HG02852 (cell line): Measurements from ENCODE around the gene PRDM10.
A peak's percentile ranks its signal among the peaks of the same experiment; 100 is the strongest.
"Not testable (repeated sequence)": the region's sequence is repeated elsewhere in the genome, so short reads cannot be mapped to it uniquely, and the experiment has no call there.

Experiments used
- ATAC-seq: cut with Tn5 transposase; IDR thresholded peaks from one replicate; pipeline ENCODE4 v1.9.1; 2021; ENCODE audit warnings: mild to moderate bottlenecking, moderate library complexity; ENCODE audit not compliant: unreplicated experiment

Gene PRDM10

DNA sequence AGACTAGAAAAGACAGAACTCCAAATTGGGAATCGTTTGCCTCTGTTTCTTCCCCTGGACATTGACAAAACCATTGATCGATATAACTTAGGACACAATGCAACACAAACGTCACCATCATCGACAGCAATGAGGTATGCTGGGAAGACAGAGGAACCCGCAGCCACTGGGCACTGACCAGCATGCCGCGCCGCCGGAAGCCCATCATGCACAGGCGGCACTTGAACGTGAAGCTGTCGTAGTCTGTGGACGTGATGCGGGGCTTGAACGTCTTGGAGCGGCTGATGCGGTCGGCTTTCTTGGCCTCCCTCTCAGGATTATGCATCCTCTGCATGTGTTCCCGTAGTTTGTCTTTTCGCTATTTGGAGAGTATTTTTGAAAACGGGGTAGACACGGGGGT lies 84.3 kb downstream of the PRDM10 start:
- ATAC-seq = no peak

DNA sequence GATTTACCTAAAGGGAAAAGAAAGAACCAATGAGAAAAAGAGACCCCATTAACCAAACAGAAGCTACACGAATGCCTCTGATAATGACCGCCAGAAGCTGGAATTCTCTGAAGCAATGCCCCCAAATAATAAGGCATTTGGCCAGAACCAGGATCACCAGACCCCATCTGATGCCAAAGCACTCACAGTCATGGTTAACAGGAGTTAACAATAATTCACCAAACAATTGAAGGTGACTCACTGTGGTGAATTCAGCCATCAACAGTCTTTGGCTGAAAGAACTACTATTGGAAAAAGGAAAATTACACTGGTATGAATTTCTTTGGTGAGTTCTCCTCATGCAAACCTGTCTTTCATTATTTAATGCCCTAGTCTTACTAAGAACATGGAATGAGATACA lies 85.4 kb downstream of the PRDM10 start:
- no peak for ATAC-seq

- ATAC-seq = no peak
These were observed 91.3 kb downstream of the PRDM10 start for GRCh38 chr11:129911298-129911697.

- no peak for ATAC-seq
These were observed 92.3 kb downstream of the PRDM10 start for GRCh38 chr11:129910360-129910759.

DNA sequence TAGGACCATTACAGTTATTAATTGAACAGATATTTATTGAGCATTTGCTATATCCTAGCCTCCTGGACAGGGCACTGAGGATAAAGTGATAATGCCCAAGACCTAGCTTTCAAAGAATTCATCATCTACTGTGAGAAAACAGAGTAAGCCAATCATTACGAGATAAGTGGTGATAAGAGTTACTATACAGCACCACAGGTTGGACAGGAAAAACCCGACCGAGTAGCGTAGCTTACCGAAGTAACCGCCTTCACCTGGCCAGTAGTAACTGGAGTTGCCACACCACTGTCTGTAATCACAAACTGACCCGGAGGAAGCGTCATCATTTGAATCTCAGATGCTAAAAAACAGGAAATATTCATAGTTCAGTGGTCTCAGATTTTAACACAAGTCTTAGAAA lies 97.2 kb downstream of the PRDM10 start:
- no peak for ATAC-seq

DNA sequence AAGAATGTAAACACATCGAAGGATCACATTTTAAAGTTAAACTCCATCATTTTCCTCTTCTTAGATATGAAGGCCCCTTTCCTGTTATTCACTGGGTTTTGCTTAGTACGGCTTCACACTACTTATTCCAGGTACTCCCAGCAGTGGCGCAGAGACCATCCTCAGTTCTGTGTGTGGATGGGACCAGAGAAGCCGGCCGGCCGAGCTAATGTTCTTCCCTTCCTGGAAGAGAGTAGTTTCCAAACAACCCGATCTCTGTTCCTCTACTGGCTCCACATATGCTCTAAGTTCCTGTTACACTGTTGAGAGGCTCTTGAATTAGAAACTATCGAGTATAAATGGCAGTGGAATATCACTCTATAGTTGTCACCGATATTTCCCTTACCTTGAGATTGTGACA lies 106.6 kb downstream of the PRDM10 start:
- no peak for ATAC-seq

DNA sequence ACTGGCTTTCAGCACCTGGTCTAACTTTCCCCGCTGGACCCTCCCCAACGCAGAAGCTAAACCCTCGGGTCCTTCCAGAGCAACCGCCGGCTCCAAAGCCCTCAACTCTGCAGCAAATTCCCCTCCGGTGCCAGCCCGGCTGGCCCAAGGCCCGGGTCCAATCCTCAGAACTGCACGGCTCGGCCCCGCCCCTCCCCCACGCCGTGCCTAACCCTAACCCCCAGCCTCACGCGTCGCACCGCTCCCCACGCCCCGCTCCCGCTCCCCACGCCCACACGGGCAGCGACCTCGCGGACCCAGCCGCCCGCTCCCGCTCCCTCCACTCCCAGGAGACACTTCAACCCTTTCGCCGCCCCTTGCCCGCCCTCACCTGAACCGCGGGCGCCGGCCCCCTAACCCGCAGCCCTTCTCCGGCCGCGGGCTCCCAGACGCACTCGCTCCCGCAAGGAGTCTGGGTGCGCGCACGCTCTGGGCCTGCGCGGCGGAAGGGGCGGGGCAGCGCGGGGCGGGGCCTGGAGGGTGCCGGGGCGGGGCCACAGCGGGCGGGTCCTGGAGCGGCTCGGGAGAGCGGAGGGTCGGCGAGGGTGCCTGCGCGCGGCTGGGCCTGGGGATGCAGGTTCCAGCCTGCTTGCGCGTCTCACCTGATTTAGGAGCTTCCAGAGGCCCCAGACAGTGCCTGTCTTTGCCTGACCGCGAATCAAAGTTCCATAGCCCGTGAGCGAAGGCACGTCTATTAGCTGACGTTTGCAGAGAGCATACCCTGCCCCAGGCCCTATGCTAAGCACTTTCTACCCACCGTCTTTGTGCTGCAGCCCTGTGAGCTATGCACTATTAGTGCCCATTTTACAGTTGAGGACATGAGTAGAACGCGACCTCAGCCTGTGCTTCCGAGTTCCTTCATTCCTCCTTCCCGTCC lies 107.3 kb downstream of the PRDM10 start, which contains the start of gene NFRKB:
TSS of gene NFRKB (minus strand) at position 453 of the 916 bp plus-strand sequence. CDS start 2,729 bp downstream, outside the sequence.
- peak; percentile 95 for ATAC-seq

- no peak for ATAC-seq
These were observed 108.1 kb downstream of the PRDM10 start for GRCh38 chr11:129894278-129895125.

DNA sequence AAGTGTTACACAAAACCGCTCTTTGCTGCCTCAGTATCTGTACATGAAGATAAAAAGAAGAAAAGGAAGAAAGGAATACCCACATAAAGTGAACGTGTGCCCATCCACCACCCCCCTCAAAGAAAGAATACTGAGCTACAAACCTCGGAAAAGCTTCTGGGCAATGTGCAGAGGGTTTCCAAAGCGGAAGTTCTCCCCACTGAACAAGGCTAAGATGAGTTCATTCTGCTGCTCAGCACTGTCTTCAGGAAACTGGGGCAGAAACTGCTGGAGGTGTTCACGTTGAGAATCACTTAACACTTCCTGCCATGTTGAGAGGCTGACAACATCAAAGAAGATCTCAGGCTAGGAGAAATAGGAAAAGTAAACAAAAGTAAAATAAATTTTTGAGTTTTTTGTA lies 114.2 kb downstream of the PRDM10 start:
- no peak for ATAC-seq

DNA sequence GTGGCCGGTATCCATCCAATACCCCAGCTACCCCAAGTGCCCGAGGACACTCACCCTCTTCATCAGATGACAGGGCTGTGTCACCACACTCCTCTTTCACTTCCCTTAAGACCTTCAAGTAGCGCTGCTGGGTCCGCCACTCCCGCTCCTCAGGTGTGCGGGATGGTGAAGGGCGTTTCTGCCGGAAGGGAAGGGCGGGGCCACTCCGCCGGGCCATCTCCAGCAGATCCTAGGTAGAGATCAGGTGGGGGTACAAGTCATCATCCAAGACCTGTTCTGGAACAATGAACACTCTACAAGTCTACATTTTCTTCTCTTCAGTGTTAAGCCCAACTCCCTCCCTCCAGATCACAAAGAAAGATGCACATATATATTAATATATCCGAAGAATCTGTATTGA lies 117.3 kb downstream of the PRDM10 start:
- ATAC-seq = no peak

GRCh38 chr11:129884581-129884980 lies 118.1 kb downstream of the PRDM10 start:
- ATAC-seq = no peak

GRCh38 chr11:129881570-129882170 lies 121.0 kb downstream of the PRDM10 start:
- ATAC-seq = no peak

DNA sequence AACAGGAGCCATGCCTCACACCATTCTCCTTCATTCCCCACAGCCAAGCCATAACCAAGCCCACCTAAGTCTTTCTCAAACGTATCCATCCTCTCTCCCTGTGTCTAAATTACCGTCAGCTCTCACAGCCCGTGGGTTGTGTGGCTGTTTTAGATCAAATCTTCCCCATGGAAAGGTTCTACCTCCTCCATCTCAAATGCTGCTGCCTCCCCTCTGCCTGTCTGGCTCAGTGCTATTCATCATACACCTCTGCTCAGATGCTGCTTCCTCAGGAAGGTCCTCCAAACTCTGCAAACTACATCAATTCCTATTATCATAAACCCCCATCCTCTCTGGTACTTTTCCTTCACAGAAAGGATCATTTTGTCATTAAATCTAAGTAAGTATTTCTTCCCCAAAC lies 122.3 kb downstream of the PRDM10 start:
- ATAC-seq = no peak

DNA sequence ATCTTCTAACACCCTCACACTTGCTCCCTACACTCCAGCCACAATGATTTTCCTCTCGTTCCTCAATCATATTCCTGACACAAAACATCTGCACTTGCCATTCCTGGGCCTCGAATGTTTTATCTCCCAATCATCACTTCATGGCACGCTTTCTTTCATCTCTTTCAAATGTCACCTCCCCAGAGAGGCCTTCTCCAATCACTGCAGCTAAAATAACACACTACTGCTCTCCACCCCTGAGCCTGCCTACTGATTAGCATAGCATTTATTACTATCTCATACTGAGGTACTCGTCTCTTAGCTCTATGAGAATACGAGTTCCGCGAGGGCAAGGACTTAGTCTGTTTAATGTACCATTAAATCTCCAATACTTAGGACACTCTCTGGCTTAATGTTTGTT lies 130.7 kb downstream of the PRDM10 start:
- no peak for ATAC-seq

DNA sequence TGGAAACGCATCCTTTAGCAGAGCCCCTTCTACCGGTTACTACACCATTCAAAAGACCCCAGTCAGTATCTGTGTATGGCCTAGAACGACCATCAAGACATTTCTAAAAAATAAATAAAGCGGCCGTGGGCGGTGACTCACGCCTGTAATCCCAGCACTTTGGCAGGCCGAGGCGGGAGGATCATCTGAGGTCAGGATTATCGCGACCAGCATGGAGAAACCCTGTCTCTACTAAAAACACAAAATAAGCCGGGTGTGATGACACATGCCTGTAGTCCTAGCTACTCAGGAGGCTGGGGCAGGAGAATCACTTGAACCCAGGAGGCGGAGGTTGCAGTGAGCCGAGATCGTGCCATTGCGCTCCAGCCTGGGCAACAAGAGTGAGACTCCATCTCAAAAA lies 134.0 kb downstream of the PRDM10 start:
- not testable (repeated sequence) for ATAC-seq

- ATAC-seq = no peak
These were observed 136.3 kb downstream of the PRDM10 start for GRCh38 chr11:129866311-129866710.

DNA sequence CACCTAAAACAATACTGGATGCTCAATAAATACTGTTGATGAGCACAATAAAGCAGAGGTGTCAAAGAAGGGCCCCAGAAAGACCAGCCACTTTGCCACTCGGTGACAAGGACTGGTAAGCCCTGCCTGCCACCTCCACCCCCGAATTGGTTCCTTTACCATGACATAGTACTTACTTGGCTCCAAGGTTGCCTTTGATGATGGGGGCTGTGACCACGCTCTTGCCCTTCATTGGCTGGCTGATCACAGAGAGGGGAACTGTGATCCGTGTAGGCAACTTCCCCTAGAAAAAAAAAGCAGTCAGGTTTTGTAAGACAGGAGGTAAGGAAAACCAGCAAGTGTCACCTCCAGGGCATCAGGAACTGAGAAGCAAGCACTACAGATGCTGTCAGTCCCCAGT lies 136.9 kb downstream of the PRDM10 start:
- ATAC-seq = no peak

GRCh38 chr11:129864811-129865210 lies 137.8 kb downstream of the PRDM10 start:
- no peak for ATAC-seq

DNA sequence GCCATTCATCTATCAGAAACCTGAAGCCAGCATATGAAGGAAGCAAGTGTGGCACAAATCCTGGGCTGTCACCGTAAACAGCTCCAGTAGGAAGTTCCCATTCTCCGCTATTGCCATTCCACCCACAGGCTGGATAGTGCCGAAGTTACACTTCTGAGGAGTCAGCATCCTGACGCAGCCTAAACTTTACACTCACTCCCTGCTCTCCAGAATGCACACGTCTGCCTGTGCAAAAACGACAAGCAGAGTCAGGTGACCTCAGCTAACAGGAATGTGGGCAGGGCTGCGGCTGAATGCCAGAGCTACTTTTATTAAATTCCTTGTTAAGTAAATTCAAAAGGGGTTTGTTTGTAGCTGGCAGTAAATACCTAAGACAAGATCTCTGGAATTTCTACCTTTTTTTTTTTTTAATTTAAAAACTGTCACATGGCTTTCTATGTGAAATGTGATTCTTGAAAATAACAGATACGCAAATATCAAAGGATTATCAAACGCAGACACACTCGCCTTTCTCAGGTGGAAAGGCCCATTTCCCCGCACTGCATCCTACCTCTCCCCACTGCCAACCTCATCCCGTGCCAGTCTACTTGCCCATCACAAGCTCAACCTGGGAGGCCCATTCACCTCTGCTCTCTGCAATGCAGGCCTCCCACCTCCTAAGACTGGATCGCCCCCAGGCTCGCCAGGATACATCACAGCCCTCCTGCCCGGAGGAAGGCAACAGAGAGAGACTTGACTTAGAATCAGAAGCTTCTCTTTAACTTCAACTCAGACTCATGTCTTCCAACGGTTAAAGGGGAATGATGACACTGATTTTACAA lies 140.7 kb downstream of the PRDM10 start:
- no peak for ATAC-seq

GRCh38 chr11:129856036-129856435 lies 146.6 kb downstream of the PRDM10 start:
- ATAC-seq = no peak
